Hepatocyte (in vitro differentiated cells): ENCODE results near the gene SPIRE1.

ENCODE experiments used
- EZH2 ChIP-seq: fragments of 200-600 bp; sonication (generic); IDR thresholded peaks from 2 replicates; pipeline ENCODE4 v1.6.1; 2016; ENCODE audit warnings: antibody characterized with exemption, mild to moderate bottlenecking, borderline replicate concordance
- EZH2phosphoT487 ChIP-seq: fragments of 200-600 bp; sonication (generic); IDR thresholded peaks from one replicate; pipeline ENCODE4 v1.6.1; 2018; ENCODE audit warnings: antibody characterized with exemption, mild to moderate bottlenecking, low read depth, moderate library complexity; ENCODE audit not compliant: unreplicated experiment, severe bottlenecking
- TF ChIP-seq, protein P1 (sequence below): fragments of 200-600 bp; sonication (generic); IDR thresholded peaks from 2 replicates; pipeline ENCODE4 v1.5.1; 2016; ENCODE audit warnings: antibody characterized with exemption, mild to moderate bottlenecking; ENCODE audit not compliant: poor library complexity

DNA sequence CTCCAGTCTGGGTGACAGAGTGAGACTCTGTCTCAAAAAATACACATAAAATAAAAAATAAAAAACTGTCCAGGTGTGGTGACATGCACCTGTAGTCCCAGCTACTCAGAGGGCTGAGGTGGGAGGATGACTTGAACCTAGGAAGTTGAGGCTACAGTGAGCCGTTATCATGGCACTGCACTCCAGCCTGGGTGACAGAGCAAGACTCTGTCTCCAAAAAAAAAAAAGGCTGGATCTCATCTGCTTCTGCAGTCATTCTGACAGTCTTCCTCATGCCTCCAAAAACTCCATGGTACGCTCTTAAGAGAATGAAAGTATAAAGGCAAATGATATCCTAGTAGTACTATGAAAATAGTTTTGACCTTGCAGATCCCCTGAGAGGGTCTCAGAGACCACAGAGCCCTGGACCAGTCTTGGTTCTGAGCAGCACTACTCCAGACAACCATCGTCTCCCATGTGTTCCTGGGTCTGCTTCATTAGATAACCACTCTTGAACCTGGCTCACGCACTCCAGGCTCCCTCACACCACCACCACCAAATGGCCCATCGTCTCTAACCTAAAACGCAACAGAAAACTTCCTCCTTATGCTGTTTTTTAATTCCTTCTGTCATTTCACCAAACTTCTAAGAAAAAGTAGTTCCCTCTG lies 26.0 kb downstream of the SPIRE1 start:
- TF ChIP-seq, protein P1, sequence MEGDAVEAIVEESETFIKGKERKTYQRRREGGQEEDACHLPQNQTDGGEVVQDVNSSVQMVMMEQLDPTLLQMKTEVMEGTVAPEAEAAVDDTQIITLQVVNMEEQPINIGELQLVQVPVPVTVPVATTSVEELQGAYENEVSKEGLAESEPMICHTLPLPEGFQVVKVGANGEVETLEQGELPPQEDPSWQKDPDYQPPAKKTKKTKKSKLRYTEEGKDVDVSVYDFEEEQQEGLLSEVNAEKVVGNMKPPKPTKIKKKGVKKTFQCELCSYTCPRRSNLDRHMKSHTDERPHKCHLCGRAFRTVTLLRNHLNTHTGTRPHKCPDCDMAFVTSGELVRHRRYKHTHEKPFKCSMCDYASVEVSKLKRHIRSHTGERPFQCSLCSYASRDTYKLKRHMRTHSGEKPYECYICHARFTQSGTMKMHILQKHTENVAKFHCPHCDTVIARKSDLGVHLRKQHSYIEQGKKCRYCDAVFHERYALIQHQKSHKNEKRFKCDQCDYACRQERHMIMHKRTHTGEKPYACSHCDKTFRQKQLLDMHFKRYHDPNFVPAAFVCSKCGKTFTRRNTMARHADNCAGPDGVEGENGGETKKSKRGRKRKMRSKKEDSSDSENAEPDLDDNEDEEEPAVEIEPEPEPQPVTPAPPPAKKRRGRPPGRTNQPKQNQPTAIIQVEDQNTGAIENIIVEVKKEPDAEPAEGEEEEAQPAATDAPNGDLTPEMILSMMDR: no peak
- TF ChIP-seq EZH2: no peak
- TF ChIP-seq EZH2phosphoT487: no peak
